ENCODE results near the gene GRIN1.

- TF ChIP-seq POLR2A (IDR thresholded peaks at IDR 0.05; ENCODE audit: control extremely low read depth in 1 of 2, low read depth in 2 of 2, low read length in 2 of 2) (no peak), KDM4A (IDR thresholded peaks at IDR 0.05; ENCODE audit: low read depth, low read length, severe bottlenecking) (no peak)
Measured at GRCh38 chr9:137107982-137108381, 31.0 kb upstream of the GRIN1 start.

Measured in H1 (cell line).